GM13977 (cell line): ENCODE measurements around the gene STARD10.

Source experiments
- DNase-seq: peaks from one replicate; pipeline ENCODE4 v3.0.0; 2012; ENCODE audit warnings: low spot score
- in situ Hi-C: fragments of 300-500 bp; cut with MboI; formaldehyde crosslinking; loops from one replicate; pipeline ENCODE4 v1.12.0; 2022; ENCODE audit warnings: low sequenced_read_pairs, low pct_unique_long_range_greater_than_20kb, mixed read lengths, inconsistent platforms; ENCODE audit not compliant: unreplicated experiment
- TF ChIP-seq, protein P1 (sequence below): IDR thresholded peaks from 2 replicates; pipeline ENCODE4 v1.5.1; 2012; ENCODE audit warnings: mild to moderate bottlenecking, control low read depth; ENCODE audit not compliant: insufficient read depth; ENCODE audit errors: extremely low read depth, missing control alignments

Gene STARD10

GRCh38 chr11:72736452-72737069 is 57.3 kb downstream of the STARD10 start:
- in situ Hi-C loops, result no loop called here
- DNase-seq, result no peak
- TF ChIP-seq, protein P1, sequence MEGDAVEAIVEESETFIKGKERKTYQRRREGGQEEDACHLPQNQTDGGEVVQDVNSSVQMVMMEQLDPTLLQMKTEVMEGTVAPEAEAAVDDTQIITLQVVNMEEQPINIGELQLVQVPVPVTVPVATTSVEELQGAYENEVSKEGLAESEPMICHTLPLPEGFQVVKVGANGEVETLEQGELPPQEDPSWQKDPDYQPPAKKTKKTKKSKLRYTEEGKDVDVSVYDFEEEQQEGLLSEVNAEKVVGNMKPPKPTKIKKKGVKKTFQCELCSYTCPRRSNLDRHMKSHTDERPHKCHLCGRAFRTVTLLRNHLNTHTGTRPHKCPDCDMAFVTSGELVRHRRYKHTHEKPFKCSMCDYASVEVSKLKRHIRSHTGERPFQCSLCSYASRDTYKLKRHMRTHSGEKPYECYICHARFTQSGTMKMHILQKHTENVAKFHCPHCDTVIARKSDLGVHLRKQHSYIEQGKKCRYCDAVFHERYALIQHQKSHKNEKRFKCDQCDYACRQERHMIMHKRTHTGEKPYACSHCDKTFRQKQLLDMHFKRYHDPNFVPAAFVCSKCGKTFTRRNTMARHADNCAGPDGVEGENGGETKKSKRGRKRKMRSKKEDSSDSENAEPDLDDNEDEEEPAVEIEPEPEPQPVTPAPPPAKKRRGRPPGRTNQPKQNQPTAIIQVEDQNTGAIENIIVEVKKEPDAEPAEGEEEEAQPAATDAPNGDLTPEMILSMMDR, result no peak

- in situ Hi-C loops, result no loop called here
- DNase-seq, result no peak
- TF ChIP-seq, protein P1, result no peak
Observed at GRCh38 chr11:72735495-72736027, 58.3 kb downstream of the STARD10 start.

DNA sequence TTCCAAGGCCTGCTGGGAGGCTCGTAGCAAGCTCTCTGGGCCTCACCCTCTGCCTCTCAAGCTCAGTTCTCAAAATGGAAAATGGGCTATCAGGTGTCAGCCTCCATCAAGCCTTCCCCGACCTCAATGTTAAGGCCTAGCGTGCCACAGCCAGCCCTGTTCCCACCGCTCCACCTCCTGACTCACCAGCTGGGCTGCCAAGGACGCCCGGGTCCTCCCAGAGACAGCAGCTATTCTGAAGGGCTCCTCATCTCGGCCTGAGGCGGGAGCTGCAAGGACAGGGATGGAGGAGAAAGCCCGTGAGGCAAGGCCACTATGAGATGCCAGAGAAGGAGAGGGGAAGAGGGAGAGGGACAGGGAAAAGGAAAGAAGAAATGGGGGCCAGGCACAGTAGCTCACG is 61.5 kb downstream of the STARD10 start:
- in situ Hi-C loops, result no loop called here
- TF ChIP-seq, protein P1, result no peak
- no peak for DNase-seq

DNA sequence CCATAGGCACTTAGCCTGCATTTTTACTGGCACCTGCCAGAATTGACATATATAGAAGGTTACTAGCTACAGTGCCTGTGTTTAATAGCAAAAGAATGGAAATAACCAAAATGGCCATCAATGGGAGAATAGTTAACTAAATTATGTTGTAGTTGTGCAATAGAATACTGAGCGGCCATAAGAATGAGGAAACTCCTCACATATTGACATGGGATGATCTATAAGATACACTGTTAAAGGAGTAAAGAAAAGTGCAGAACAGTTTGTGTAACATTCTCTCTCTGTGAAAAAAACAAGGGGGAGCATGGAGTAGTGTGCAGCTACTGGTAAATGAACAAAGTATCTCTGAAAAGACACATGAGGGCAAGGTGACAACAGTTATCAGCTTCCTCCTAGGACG is 63.1 kb downstream of the STARD10 start:
- in situ Hi-C loops, result no loop called here
- TF ChIP-seq, protein P1, result no peak
- no peak for DNase-seq

DNA sequence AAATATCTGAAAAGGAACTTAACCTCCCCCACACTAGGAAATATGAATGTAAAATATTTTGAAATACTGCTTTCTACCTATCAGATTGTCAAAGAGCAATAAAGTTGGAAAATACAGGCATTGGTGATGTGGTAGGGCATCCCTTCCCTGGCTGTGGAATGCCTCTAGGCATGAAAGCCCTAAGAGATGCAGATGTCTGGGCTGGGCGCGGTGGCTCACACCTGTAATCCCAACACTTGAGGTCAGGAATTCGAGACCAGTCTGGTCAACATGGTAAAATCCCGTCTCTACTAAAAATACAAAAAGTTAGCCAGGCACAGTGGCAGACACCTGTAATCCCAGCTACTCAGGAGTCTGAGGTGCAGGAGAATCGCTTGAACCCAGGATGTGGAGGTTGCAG is 63.6 kb downstream of the STARD10 start:
- in situ Hi-C loops, result no loop called here
- TF ChIP-seq, protein P1, result no peak
- DNase-seq, result no peak

GRCh38 chr11:72727521-72727920 is 66.3 kb downstream of the STARD10 start:
- in situ Hi-C loops, result loop anchor here (5.0 kb wide), 1 partner anchor 65 kb away; the partner anchor contains the start of gene STARD10
- no peak for DNase-seq
- TF ChIP-seq, protein P1, result no peak
